ENCODE measurements around the gene RNF167.

Gene RNF167

DNA sequence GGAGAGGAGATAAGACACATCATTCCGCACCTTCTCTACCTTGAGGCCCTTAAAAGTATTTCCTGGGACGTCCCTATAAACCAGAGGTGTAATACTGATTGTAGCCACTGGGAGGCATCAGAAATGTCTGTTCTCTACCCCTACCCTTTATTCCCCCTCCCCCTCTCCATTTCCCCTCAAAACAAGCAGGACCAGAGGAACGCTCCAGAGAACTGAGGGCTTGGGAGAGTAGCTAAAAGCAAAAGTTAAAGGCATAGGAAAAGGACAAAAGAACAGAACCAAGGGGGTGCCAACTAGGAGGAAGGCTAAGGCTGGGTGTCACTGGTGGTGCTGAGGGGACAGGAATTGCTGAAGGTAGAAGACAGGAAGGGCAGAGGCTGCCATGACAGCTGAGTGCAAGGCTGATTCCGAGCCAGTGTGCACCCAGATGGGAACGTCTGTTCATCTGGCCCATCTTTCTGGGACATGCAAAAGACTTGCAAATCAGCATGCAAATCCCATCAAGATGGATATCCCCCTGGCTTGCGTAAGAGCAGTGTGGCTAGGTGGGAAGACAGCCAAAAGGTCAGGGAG lies 40.7 kb downstream of the RNF167 start:
- DNase-seq (ENCODE audit: low spot score) = peak; percentile 70

DNA sequence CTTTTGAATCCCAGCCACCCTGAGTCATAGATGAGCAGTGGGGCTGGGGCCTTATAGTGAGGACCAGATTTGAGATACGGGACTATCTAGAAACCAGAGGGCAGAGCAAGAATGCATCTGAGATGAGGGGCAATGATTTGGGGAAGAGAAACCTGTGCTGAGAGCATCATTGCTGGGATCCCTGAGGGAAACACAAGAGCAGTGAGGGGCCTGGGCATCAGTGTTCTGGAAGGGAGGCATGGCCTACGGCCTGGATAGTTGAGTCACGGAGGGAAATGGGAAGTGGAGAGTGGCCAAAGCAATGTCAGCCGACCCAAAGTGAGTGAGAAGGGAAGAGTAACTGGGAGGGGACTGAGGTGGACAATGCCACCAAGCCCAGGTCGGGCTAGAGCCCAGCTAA lies 42.2 kb downstream of the RNF167 start:
- no peak for DNase-seq (ENCODE audit: low spot score)

DNA sequence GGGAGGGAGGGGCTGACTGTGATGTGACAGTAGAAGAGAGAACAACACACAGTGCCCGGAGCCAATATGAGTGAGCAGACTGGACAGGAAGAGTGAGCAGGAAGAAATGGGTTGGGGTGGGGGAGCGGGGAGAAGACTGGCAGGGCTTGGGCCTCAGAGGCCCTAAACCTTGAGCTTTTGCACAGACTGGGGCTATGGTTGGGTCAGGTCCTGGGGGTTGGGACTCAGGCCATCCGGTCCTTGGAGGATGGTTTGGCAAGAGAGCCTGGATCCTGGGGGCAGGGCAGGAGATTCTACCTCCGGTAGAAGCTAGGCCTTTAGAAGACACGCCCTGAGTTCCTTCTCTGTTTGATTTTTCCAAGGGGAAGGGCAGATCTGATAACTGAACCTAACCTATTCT lies 46.3 kb downstream of the RNF167 start:
- no peak for DNase-seq (ENCODE audit: low spot score)

DNA sequence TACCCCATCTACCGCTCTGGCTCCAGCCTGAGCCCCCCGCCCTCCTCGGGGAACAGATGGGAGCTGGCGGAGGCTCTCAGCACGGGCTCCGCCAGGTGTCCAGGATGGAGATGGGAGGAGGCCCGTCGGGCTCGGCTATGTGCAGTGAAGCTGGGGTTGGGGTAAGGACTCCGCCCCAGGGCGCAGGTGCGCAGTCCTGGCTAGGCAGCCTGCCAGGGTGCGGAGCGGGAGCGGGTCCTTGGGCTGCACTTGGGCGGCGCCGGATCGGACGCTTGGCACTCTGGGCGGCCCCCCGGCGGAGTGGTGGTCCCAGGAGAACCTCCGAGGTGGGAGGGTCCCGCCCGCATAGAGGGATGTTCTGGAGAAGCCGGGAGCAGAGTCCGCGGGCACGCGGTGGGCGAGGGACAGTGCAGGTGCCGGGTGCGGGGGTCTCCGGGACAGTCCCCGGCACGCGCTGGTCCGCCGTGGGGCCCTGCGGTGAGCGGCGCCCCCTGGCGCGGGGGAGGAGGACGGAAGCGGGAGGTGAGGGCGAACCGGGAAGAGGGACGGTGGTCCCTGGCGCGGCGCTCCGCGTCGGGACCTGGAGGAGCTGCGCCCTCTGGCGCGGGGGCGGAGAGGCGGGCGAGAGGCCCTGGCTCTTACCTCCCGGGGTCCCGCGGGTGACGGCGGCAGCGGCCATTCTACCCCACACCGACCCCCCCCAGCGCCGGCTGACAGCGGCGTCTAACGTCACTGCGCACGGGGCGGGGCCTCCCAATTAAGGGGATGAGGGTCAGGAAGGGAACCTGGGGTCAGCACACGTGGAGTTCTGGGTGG lies 47.1 kb downstream of the RNF167 start, which contains the start of gene CAMTA2:
Gene CAMTA2, minus strand, starts transcription at position 725 of the 816 bp plus-strand sequence. CDS start 1,453 bp downstream, outside the sequence.
- peak; percentile 83 for DNase-seq (ENCODE audit: low spot score)

DNA sequence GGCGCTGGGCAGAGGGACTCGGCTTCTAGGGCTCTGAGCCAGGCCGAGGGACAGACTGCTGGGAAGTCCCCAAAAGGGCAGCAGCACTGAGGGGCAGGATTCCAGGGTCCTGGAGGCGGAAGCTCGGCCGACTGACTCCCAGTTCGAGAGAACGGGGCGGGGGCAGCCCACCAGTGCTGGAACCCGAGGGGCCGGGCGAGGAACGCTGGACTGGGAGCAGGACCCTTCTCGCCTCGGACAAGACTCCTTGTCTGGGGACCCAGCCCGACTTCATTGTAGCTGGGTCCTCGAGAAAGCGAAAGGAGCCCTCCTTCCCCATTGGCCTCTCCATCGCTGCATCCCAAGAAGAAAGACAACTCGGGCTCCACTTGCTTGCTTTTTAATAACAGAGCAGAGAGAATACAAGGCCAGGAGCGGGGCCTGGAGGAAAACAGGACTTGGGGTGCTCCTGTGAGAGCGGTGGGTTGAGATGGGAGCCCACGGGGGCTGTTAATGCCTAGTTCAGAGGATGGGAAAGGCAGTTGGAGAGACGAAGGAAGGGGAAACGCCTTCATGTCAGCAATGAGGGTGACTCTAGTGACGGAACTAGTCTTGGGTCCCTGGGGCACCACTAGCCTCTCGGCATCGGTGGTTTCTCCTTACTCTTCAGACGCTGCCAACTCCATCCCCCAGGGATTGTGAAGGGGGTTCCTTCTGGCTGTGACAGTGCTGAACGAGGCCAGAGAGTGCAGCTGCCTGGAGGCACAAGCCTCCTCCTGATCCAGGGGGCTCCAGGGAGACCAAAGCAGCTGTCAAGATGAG lies 47.9 kb downstream of the RNF167 start:
- DNase-seq (ENCODE audit: low spot score) = peak; percentile 38

DNA sequence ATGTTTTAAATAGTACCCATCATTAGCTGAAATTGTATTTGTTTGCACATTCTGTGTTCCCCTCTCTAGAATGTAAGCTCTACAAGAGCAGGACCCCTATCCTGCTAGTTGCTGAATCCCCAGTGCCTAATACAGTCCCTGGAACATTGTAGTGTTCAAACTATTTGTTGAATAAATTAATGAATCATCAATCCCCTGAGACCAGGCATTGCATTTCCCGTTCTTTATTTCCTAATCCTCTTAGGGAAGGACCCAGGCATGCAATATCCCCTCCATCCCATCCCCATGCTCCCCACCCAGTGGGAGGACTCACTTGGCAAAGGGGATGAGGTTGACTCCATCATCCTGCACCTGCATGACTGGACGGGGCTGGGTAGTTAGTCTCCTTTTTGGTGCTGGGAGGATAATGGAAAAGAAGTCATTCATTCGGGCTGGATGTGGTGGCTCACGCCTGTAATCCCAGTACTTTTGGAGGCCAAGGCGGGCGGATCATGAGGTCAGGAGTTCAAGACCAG lies 54.1 kb downstream of the RNF167 start:
- DNase-seq (ENCODE audit: low spot score) = no peak

Measured in germinal center (tissue), 1 donor.